Activated naive CD8-positive, alpha-beta T cell treated with anti-CD3 and anti-CD28 coated beads, Interleukin-2, amount 10 ng/mL, durations not matched to agents 7 days and 5 days (primary cell): ENCODE data around the gene LPXN. TPM values are rescaled to one million over a fixed set of nuclear protein-coding genes. Genes with fewer than 3 reads are reported as not detected.
A peak's percentile ranks its signal among the peaks of the same experiment; 100 is the strongest.

ENCODE experiments used
- ATAC-seq: fragments of 150-1000 bp; cut with Tn5 transposase; one replicate; pipeline ENCODE4 v1.10.0; 2021; ENCODE audit warnings: low read depth, moderate library complexity
- POLR2A ChIA-PET: fragments of 350-600 bp; sonication (Branson Sonifier 250); formaldehyde crosslinking; loops from one replicate; lab custom pipeline; 2021; ENCODE audit warnings: antibody characterized with exemption; lab: Charles Lee
- DNase-seq: peaks from one replicate; pipeline ENCODE4 v3.0.0; 2021
- H3K27ac Mint-ChIP-seq: one replicate; pipeline ENCODE4 v1.8.0; 2022; ENCODE audit warnings: mild to moderate bottlenecking, mixed read lengths
- H3K27me3 Mint-ChIP-seq: one replicate; pipeline ENCODE4 v1.8.0; 2022; ENCODE audit warnings: mild to moderate bottlenecking, moderate library complexity, mixed read lengths
- H3K36me3 Mint-ChIP-seq: one replicate; pipeline ENCODE4 v1.8.0; 2021; ENCODE audit warnings: mild to moderate bottlenecking, mixed read lengths
- H3K4me1 Mint-ChIP-seq: one replicate; pipeline ENCODE4 v1.8.0; 2021; ENCODE audit warnings: mixed read lengths
- H3K4me3 Mint-ChIP-seq: one replicate; pipeline ENCODE4 v1.8.0; 2022; ENCODE audit warnings: mild to moderate bottlenecking, moderate library complexity, mixed read lengths
- H3K9me3 Mint-ChIP-seq: one replicate; pipeline ENCODE4 v1.8.0; 2021; ENCODE audit warnings: mixed read lengths
- total RNA-seq, 2 experiments: library from RNA; stranded (reverse); gene quantifications; one replicate each; pipeline ENCODE4 v1.2.3, GENCODE V29; 2021

LPXN gene
- total RNA-seq, 2 experiments from 2014 or later, result 145 to 159 TPM

- ATAC-seq (no peak), DNase-seq (no peak)
- peaks cover 21% of the 10 kb centered on the region for H3K36me3 Mint-ChIP-seq
- no peaks in the 10 kb centered on the region for H3K27me3 Mint-ChIP-seq
- no peak overlapping the region for H3K27ac Mint-ChIP-seq
- H3K9me3 Mint-ChIP-seq, result no peaks in the 10 kb centered on the region
- H3K4me3 Mint-ChIP-seq, result no peak overlapping the region
- H3K4me1 Mint-ChIP-seq, result peaks cover 20% of the 10 kb centered on the region
- POLR2A ChIA-PET, result no interaction called here
Measured at GRCh38 chr11:58502004-58502403, 73.7 kb downstream of the LPXN start.

- peak; percentile 48 for DNase-seq
- peaks cover 27% of the 10 kb centered on the region for H3K4me1 Mint-ChIP-seq
- H3K36me3 Mint-ChIP-seq, result peaks cover 20% of the 10 kb centered on the region
- ATAC-seq, result peak; percentile 95
- H3K4me3 Mint-ChIP-seq, result peak overlapping the region; percentile 42
- H3K27me3 Mint-ChIP-seq, result no peaks in the 10 kb centered on the region
- POLR2A ChIA-PET, result no interaction called here
- no peaks in the 10 kb centered on the region for H3K9me3 Mint-ChIP-seq
- H3K27ac Mint-ChIP-seq, result peak overlapping the region; percentile 85
Measured at GRCh38 chr11:58498464-58498863, 77.2 kb downstream of the LPXN start.

- Mint-ChIP-seq H3K9me3 (no peaks in the 10 kb centered on the region), H3K4me3 (peak overlapping the region; percentile 1), H3K4me1 (peaks cover 27% of the 10 kb centered on the region), H3K27ac (peak overlapping the region; percentile 85), H3K27me3 (no peaks in the 10 kb centered on the region), H3K36me3 (peaks cover 16% of the 10 kb centered on the region)
- POLR2A ChIA-PET, result no interaction called here
- no peak for DNase-seq
- ATAC-seq, result no peak
Measured at GRCh38 chr11:58497951-58498350, 77.7 kb downstream of the LPXN start.

- peaks cover 27% of the 10 kb centered on the region for H3K4me1 Mint-ChIP-seq
- ATAC-seq (no peak), DNase-seq (no peak)
- no peak overlapping the region for H3K27ac Mint-ChIP-seq
- peaks cover 18% of the 10 kb centered on the region for H3K36me3 Mint-ChIP-seq
- POLR2A ChIA-PET, result no interaction called here
- H3K4me3 Mint-ChIP-seq, result no peak overlapping the region
- no peaks in the 10 kb centered on the region for H3K9me3 Mint-ChIP-seq
- no peaks in the 10 kb centered on the region for H3K27me3 Mint-ChIP-seq
Measured at GRCh38 chr11:58495906-58496305, 79.8 kb downstream of the LPXN start.

GRCh38 chr11:58494101-58494500, 81.6 kb downstream of the LPXN start:
- Mint-ChIP-seq H3K27ac (no peak overlapping the region), H3K9me3 (no peaks in the 10 kb centered on the region), H3K4me1 (peaks cover 25% of the 10 kb centered on the region), H3K36me3 (peaks cover 18% of the 10 kb centered on the region), H3K4me3 (no peak overlapping the region), H3K27me3 (no peaks in the 10 kb centered on the region)
- no peak for DNase-seq
- POLR2A ChIA-PET, result no interaction called here
- no peak for ATAC-seq

- Mint-ChIP-seq H3K27me3 (no peaks in the 10 kb centered on the region), H3K27ac (no peak overlapping the region), H3K36me3 (peaks cover 18% of the 10 kb centered on the region), H3K4me1 (peaks cover 21% of the 10 kb centered on the region), H3K4me3 (no peak overlapping the region), H3K9me3 (no peaks in the 10 kb centered on the region)
- no peak for DNase-seq
- POLR2A ChIA-PET, result no interaction called here
- no peak for ATAC-seq
Measured at GRCh38 chr11:58493676-58494075, 82.0 kb downstream of the LPXN start.

GRCh38 chr11:58490827-58491226, 84.8 kb downstream of the LPXN start:
- no peak overlapping the region for H3K27ac Mint-ChIP-seq
- POLR2A ChIA-PET, result no interaction called here
- no peaks in the 10 kb centered on the region for H3K4me1 Mint-ChIP-seq
- no peak overlapping the region for H3K4me3 Mint-ChIP-seq
- H3K9me3 Mint-ChIP-seq, result no peaks in the 10 kb centered on the region
- ATAC-seq (no peak), DNase-seq (no peak)
- no peaks in the 10 kb centered on the region for H3K27me3 Mint-ChIP-seq
- H3K36me3 Mint-ChIP-seq, result peaks cover 8% of the 10 kb centered on the region

GRCh38 chr11:58487170-58487569, 88.5 kb downstream of the LPXN start:
- H3K27ac Mint-ChIP-seq, result no peak overlapping the region
- H3K4me3 Mint-ChIP-seq, result no peak overlapping the region
- peaks cover 4% of the 10 kb centered on the region for H3K36me3 Mint-ChIP-seq
- H3K4me1 Mint-ChIP-seq, result no peaks in the 10 kb centered on the region
- POLR2A ChIA-PET, result no interaction called here
- H3K27me3 Mint-ChIP-seq, result no peaks in the 10 kb centered on the region
- no peaks in the 10 kb centered on the region for H3K9me3 Mint-ChIP-seq
- ATAC-seq (no peak), DNase-seq (no peak)

GRCh38 chr11:58485961-58486360, 89.7 kb downstream of the LPXN start:
- DNase-seq (no peak), ATAC-seq (no peak)
- H3K36me3 Mint-ChIP-seq, result peaks cover 4% of the 10 kb centered on the region
- H3K27me3 Mint-ChIP-seq, result no peaks in the 10 kb centered on the region
- POLR2A ChIA-PET, result no interaction called here
- no peak overlapping the region for H3K27ac Mint-ChIP-seq
- H3K4me3 Mint-ChIP-seq, result no peak overlapping the region
- H3K9me3 Mint-ChIP-seq, result no peaks in the 10 kb centered on the region
- H3K4me1 Mint-ChIP-seq, result no peaks in the 10 kb centered on the region

Other genes starting within 250 kb of the LPXN start
- not detected for gene OR5B17, start 216.8 kb downstream of the LPXN start, total RNA-seq
- gene OR5B3, start 169.0 kb downstream of the LPXN start, total RNA-seq, result not detected
- not detected for gene OR5B2, start 147.7 kb downstream of the LPXN start, total RNA-seq
- gene OR5B12, start 133.6 kb downstream of the LPXN start, total RNA-seq, result not detected
- gene OR5B21, start 67.8 kb downstream of the LPXN start, total RNA-seq, result under 1 TPM; 0.45 to 0.89 TPM
- gene ZFP91, start 3.2 kb upstream of the LPXN start, total RNA-seq, result 10 to 100 TPM; 52.8 to 54.2 TPM
- gene CNTF, start 46.8 kb upstream of the LPXN start, total RNA-seq, result 1 to 10 TPM; 2.6 to 3.0 TPM
- not detected for gene GLYAT, start 156.1 kb upstream of the LPXN start, total RNA-seq